Sigmoid colon (tissue), 4 donors: ENCODE data around the gene PAX3.

ENCODE experiments used
- EP300 ChIP-seq, 4 donors: sonication (generic); formaldehyde crosslinking; IDR thresholded peaks; one replicate each; pipeline ENCODE4 v1.6.1; 2017; ENCODE audit warnings: antibody characterized with exemption in 4 of 4
- POLR2A ChIP-seq, 2 donors: fragments of 450-650 bp; IDR thresholded peaks; one replicate each; pipeline ENCODE4 v1.6.1; 2016; ENCODE audit warnings: antibody characterized with exemption in 2 of 2, mild to moderate bottlenecking in 2 of 2, moderate library complexity in 2 of 2
- POLR2AphosphoS5 ChIP-seq, 4 donors: sonication (generic); formaldehyde crosslinking; IDR thresholded peaks; one replicate each; pipeline ENCODE4 v1.6.1; 2017; ENCODE audit warnings: antibody characterized with exemption in 4 of 4
- TF ChIP-seq, protein P1 (sequence below), 4 experiments: fragments of 450-650 bp in 3 of 4; fragments of 200-600 bp in 1 of 4; IDR thresholded peaks; one replicate each; pipeline ENCODE4 v1.5.1; 2016 to 2019; ENCODE audit warnings: antibody characterized with exemption in 4 of 4, mild to moderate bottlenecking in 3 of 4, moderate library complexity in 2 of 4

DNA sequence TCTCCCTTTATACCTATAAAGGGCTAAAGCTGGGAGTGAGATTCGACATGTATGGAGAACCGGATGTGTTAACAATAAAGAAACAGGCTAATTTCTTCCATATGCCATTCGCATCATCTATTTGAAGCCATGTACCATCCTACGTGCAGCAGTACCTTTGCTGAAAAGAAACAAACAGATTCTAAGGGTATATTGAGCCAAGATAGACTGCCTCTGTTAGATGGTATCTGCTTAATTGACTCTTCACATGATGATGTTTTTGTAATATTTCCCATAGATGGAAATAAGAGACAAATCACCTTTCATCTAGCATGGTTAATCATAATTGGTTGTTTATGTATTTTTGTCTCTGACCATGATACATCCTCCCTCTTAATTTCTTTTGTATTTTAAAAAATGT is 32.1 kb upstream of the PAX3 start:
- TF ChIP-seq, protein P1, sequence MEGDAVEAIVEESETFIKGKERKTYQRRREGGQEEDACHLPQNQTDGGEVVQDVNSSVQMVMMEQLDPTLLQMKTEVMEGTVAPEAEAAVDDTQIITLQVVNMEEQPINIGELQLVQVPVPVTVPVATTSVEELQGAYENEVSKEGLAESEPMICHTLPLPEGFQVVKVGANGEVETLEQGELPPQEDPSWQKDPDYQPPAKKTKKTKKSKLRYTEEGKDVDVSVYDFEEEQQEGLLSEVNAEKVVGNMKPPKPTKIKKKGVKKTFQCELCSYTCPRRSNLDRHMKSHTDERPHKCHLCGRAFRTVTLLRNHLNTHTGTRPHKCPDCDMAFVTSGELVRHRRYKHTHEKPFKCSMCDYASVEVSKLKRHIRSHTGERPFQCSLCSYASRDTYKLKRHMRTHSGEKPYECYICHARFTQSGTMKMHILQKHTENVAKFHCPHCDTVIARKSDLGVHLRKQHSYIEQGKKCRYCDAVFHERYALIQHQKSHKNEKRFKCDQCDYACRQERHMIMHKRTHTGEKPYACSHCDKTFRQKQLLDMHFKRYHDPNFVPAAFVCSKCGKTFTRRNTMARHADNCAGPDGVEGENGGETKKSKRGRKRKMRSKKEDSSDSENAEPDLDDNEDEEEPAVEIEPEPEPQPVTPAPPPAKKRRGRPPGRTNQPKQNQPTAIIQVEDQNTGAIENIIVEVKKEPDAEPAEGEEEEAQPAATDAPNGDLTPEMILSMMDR (IDR thresholded peaks at IDR 0.05) = no peak
- TF ChIP-seq POLR2AphosphoS5 (IDR thresholded peaks at IDR 0.05) (no peak), POLR2A (IDR thresholded peaks at IDR 0.05) (no peak), EP300 (IDR thresholded peaks at IDR 0.05) (no peak)
